IMR-90 (cell line): ENCODE data around the gene LRPPRC.

Experiments
- BHLHE40 ChIP-seq: fragments of 150-350 bp; IDR thresholded peaks from 2 replicates; pipeline ENCODE4 v1.6.1; 2016; ENCODE audit warnings: mild to moderate bottlenecking, low read depth, low read length
- FOS ChIP-seq: fragments of 150-350 bp; IDR thresholded peaks from 2 replicates; pipeline ENCODE4 v1.6.1; 2016; ENCODE audit warnings: low read depth, low read length
- MAZ ChIP-seq: IDR thresholded peaks from 2 replicates; pipeline ENCODE4 v1.6.1; 2012; ENCODE audit warnings: low read depth, mild to moderate bottlenecking, low read length, improper control_type of control experiment, moderate library complexity, borderline replicate concordance
- MXI1 ChIP-seq: IDR thresholded peaks from 2 replicates; pipeline ENCODE4 v1.6.1; 2012; ENCODE audit warnings: low read depth, mild to moderate bottlenecking, low read length, moderate library complexity, borderline replicate concordance
- NFE2L2 ChIP-seq: fragments of 150-350 bp; IDR thresholded peaks from 2 replicates; pipeline ENCODE4 v1.6.1; 2016; ENCODE audit warnings: low read depth, mild to moderate bottlenecking, low read length
- POLR2A ChIP-seq: IDR thresholded peaks from 2 replicates; pipeline ENCODE4 v1.6.1; 2012; ENCODE audit warnings: mild to moderate bottlenecking, low read depth, low read length
- RAD21 ChIP-seq: IDR thresholded peaks from 2 replicates; pipeline ENCODE4 v1.6.1; 2012; ENCODE audit warnings: low read length, improper control_type of control experiment
- RCOR1 ChIP-seq: IDR thresholded peaks from 2 replicates; pipeline ENCODE4 v1.6.1; 2012; ENCODE audit warnings: mild to moderate bottlenecking, low read length, improper control_type of control experiment; ENCODE audit not compliant: insufficient replicate concordance
- SMC3 ChIP-seq: fragments of 150-350 bp; IDR thresholded peaks from 2 replicates; pipeline ENCODE4 v1.6.1; 2016; ENCODE audit warnings: low read depth, mild to moderate bottlenecking, antibody characterized with exemption, low read length, moderate library complexity
- TF ChIP-seq, protein P1 (sequence below): conservative IDR thresholded peaks from 2 replicates; pipeline ENCODE4 v1.5.1; 2012; ENCODE audit warnings: mild to moderate bottlenecking, low read depth, low read length, improper control_type of control experiment
- TF ChIP-seq, protein P2 (sequence below): fragments of 150-350 bp; IDR thresholded peaks from 2 replicates; pipeline ENCODE4 v1.6.1; 2017; ENCODE audit warnings: mild to moderate bottlenecking, antibody characterized with exemption, low read length, low read depth
- TF ChIP-seq, protein P3 (sequence below): fragments of 150-350 bp; IDR thresholded peaks from 2 replicates; pipeline ENCODE4 v1.6.1; 2016; ENCODE audit warnings: low read depth, mild to moderate bottlenecking, low read length, moderate library complexity, borderline replicate concordance

DNA sequence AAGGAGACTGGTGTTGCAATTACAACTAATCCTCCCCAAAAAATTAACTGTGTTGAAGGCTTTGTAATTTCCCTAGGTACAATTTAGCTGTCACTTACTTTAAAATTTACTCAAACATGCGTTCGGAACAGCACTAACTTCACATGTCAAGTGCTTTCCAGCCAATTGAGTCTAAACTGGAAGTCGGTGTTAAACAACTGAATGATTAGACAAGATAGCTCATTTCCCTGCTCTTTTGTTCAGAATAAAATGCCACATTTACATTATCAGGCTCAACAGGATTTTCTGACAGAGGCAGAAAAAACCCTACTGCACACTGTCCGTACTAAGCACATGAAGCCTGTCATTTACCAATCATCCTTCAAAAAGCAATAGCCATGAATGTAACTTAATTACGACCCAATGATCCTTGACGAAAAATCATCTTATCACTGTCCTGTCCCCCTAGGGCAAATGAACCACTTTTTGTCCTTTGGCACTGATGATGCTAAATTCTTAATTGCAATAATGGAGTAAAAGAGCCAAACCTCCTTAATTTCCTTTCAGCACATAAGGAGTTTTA is 56.0 kb downstream of the LRPPRC start:
- TF ChIP-seq, protein P1, sequence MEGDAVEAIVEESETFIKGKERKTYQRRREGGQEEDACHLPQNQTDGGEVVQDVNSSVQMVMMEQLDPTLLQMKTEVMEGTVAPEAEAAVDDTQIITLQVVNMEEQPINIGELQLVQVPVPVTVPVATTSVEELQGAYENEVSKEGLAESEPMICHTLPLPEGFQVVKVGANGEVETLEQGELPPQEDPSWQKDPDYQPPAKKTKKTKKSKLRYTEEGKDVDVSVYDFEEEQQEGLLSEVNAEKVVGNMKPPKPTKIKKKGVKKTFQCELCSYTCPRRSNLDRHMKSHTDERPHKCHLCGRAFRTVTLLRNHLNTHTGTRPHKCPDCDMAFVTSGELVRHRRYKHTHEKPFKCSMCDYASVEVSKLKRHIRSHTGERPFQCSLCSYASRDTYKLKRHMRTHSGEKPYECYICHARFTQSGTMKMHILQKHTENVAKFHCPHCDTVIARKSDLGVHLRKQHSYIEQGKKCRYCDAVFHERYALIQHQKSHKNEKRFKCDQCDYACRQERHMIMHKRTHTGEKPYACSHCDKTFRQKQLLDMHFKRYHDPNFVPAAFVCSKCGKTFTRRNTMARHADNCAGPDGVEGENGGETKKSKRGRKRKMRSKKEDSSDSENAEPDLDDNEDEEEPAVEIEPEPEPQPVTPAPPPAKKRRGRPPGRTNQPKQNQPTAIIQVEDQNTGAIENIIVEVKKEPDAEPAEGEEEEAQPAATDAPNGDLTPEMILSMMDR: no peak
- TF ChIP-seq POLR2A (no peak), RCOR1 (no peak), FOS (no peak), RAD21 (no peak), BHLHE40 (no peak), SMC3 (no peak), MAZ (no peak), MXI1 (no peak), NFE2L2 (no peak)
- TF ChIP-seq, protein P2, sequence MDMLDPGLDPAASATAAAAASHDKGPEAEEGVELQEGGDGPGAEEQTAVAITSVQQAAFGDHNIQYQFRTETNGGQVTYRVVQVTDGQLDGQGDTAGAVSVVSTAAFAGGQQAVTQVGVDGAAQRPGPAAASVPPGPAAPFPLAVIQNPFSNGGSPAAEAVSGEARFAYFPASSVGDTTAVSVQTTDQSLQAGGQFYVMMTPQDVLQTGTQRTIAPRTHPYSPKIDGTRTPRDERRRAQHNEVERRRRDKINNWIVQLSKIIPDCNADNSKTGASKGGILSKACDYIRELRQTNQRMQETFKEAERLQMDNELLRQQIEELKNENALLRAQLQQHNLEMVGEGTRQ: no peak
- TF ChIP-seq, protein P3, sequence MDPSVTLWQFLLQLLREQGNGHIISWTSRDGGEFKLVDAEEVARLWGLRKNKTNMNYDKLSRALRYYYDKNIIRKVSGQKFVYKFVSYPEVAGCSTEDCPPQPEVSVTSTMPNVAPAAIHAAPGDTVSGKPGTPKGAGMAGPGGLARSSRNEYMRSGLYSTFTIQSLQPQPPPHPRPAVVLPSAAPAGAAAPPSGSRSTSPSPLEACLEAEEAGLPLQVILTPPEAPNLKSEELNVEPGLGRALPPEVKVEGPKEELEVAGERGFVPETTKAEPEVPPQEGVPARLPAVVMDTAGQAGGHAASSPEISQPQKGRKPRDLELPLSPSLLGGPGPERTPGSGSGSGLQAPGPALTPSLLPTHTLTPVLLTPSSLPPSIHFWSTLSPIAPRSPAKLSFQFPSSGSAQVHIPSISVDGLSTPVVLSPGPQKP: no peak
